ENCODE measurements around the gene CEP43. TPM values are rescaled to one million over a fixed set of nuclear protein-coding genes. Genes with fewer than 3 reads are reported as not detected.

CEP43 gene
- total RNA-seq, 1 experiment from 2014 or later, result 15.2 TPM

GRCh38 chr6:167037762-167038161 is 38.6 kb downstream of the CEP43 start:
- Histone ChIP-seq H3K9me2 (replicated peaks; ENCODE audit: low read length) (no peaks in the 10 kb centered on the region), H3K9ac (ENCODE audit: low read length) (no peak overlapping the region), H3F3A (ENCODE audit: low read length, unreplicated experiment) (no peaks in the 10 kb centered on the region), H3K9me3 (ENCODE audit: low read length) (no peaks in the 10 kb centered on the region), H3K27ac (ENCODE audit: low read length) (no peak overlapping the region), H3K4me1 (ENCODE audit: insufficient read depth, low read length) (no peaks in the 10 kb centered on the region), H4K20me1 (ENCODE audit: low read length) (no peaks in the 10 kb centered on the region), H3K27me3 (ENCODE audit: low read length) (no peaks in the 10 kb centered on the region), H3K4me3 (ENCODE audit: low read length) (no peak overlapping the region), H3K4me2 (ENCODE audit: low read length) (no peak overlapping the region), H3K36me3 (ENCODE audit: low read depth, low read length) (peaks cover 4% of the 10 kb centered on the region), H2AFZ (ENCODE audit: low read length) (no peak overlapping the region), H3K79me2 (ENCODE audit: low read length) (no peaks in the 10 kb centered on the region)
- ChIA-PET POLR2A (ENCODE audit: unreplicated experiment) (no interaction called here), CTCF (no interaction called here)
- ATAC-seq (no peak), DNase-seq (no peak)
- intact Hi-C loops (cut with micrococcal nuclease), result no loop called here
- no TSS peak for BruUV-seq (replicated peaks)
- TF ChIP-seq EZH2 (IDR thresholded peaks at IDR 0.05; ENCODE audit: low read length, unreplicated experiment) (no peak), EZH2phosphoT487 (IDR thresholded peaks at IDR 0.05; ENCODE audit: borderline replicate concordance, low read length) (no peak)
- TF ChIP-seq, protein P1, sequence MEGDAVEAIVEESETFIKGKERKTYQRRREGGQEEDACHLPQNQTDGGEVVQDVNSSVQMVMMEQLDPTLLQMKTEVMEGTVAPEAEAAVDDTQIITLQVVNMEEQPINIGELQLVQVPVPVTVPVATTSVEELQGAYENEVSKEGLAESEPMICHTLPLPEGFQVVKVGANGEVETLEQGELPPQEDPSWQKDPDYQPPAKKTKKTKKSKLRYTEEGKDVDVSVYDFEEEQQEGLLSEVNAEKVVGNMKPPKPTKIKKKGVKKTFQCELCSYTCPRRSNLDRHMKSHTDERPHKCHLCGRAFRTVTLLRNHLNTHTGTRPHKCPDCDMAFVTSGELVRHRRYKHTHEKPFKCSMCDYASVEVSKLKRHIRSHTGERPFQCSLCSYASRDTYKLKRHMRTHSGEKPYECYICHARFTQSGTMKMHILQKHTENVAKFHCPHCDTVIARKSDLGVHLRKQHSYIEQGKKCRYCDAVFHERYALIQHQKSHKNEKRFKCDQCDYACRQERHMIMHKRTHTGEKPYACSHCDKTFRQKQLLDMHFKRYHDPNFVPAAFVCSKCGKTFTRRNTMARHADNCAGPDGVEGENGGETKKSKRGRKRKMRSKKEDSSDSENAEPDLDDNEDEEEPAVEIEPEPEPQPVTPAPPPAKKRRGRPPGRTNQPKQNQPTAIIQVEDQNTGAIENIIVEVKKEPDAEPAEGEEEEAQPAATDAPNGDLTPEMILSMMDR (conservative IDR thresholded peaks at IDR 0.05; ENCODE audit: low read depth, low read length), result no peak

GRCh38 chr6:167044696-167045095 is 45.5 kb downstream of the CEP43 start:
- Histone ChIP-seq H3K4me3 (ENCODE audit: low read length) (no peak overlapping the region), H3K4me2 (ENCODE audit: low read length) (no peak overlapping the region), H3K9me3 (ENCODE audit: low read length) (no peaks in the 10 kb centered on the region), H4K20me1 (ENCODE audit: low read length) (no peaks in the 10 kb centered on the region), H3K4me1 (ENCODE audit: insufficient read depth, low read length) (no peaks in the 10 kb centered on the region), H3K36me3 (ENCODE audit: low read depth, low read length) (no peaks in the 10 kb centered on the region; the same call in 1 of the 2 replicates), H3K9ac (ENCODE audit: low read length) (no peak overlapping the region), H2AFZ (ENCODE audit: low read length) (no peak overlapping the region), H3K27ac (ENCODE audit: low read length) (no peak overlapping the region), H3K79me2 (ENCODE audit: low read length) (no peaks in the 10 kb centered on the region), H3K9me2 (replicated peaks; ENCODE audit: low read length) (no peaks in the 10 kb centered on the region), H3K27me3 (ENCODE audit: low read length) (no peaks in the 10 kb centered on the region), H3F3A (ENCODE audit: low read length, unreplicated experiment) (no peaks in the 10 kb centered on the region)
- TF ChIP-seq, protein P1 (conservative IDR thresholded peaks at IDR 0.05; ENCODE audit: low read depth, low read length), result no peak
- no peak for TF ChIP-seq EZH2phosphoT487 (IDR thresholded peaks at IDR 0.05; ENCODE audit: borderline replicate concordance, low read length)
- ChIA-PET POLR2A (ENCODE audit: unreplicated experiment) (interaction anchor here (0.7 kb wide), 1 partner anchor 45 kb away, joined by 3 read pairs; no protein-coding TSS in a partner anchor), CTCF (no interaction called here)
- no peak for ATAC-seq
- no TSS peak for BruUV-seq (replicated peaks)
- no peak for DNase-seq
- intact Hi-C loops (cut with micrococcal nuclease), result no loop called here

DNA sequence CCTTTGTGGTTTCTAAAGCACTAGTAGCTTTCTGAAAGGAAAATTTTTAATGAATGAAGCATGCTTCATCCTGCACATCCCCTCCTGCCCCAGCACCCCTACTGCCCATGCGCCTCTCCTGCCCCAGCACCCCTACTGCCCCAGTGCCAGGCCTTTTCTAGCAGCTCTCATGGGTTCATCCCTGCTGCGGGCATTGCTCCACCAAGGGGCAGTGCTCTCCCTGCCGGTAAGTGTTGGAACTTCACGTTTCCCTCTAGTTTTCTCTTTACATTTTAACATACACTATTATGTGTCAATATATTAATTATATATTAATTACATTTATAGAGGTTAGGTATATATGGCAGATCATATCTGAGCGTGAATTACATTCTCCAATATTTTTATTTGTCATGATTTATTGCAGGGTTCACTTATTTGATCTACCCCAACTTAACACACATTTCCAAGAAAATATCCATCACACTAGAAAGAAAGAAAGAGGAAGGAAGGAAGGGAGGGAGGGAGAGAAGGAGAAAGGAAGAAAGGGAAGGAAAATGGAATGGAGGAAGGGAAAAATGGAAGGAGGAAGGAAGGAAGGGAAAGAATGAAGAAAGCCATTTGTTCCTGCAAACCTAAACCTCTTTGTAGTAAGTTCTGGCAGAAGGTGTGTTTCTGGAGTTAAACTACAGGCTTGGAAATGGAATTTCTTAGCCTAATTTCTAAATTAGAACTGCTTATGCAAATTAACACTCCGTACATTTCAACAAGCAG is 46.8 kb downstream of the CEP43 start:
- TF ChIP-seq, protein P1 (conservative IDR thresholded peaks at IDR 0.05; ENCODE audit: low read depth, low read length), result peak; percentile 41
- TF ChIP-seq EZH2 (IDR thresholded peaks at IDR 0.05; ENCODE audit: low read length, unreplicated experiment), result no peak
- no peak for TF ChIP-seq EZH2phosphoT487 (IDR thresholded peaks at IDR 0.05; ENCODE audit: borderline replicate concordance, low read length)
- no TSS peak for BruUV-seq (replicated peaks)
- CTCF ChIA-PET, result interaction anchor here (0.8 kb wide), 1 partner anchor 1105 kb away, joined by 4 read pairs; no protein-coding TSS in a partner anchor
- Histone ChIP-seq H3K4me2 (ENCODE audit: low read length) (no peak overlapping the region), H3K4me1 (ENCODE audit: insufficient read depth, low read length) (no peaks in the 10 kb centered on the region), H2AFZ (ENCODE audit: low read length) (no peak overlapping the region), H3F3A (ENCODE audit: low read length, unreplicated experiment) (no peaks in the 10 kb centered on the region), H3K79me2 (ENCODE audit: low read length) (no peaks in the 10 kb centered on the region), H3K4me3 (ENCODE audit: low read length) (no peak overlapping the region), H4K20me1 (ENCODE audit: low read length) (no peaks in the 10 kb centered on the region), H3K36me3 (ENCODE audit: low read depth, low read length) (no peaks in the 10 kb centered on the region), H3K27ac (ENCODE audit: low read length) (no peak overlapping the region), H3K27me3 (ENCODE audit: low read length) (no peaks in the 10 kb centered on the region), H3K9me2 (replicated peaks; ENCODE audit: low read length) (no peaks in the 10 kb centered on the region), H3K9ac (ENCODE audit: low read length) (no peak overlapping the region), H3K9me3 (ENCODE audit: low read length) (no peaks in the 10 kb centered on the region)
- intact Hi-C loops (cut with micrococcal nuclease), result no loop called here
- DNase-seq (peak; percentile 43), ATAC-seq (peak; percentile 53)
- POLR2A ChIA-PET (ENCODE audit: unreplicated experiment), result no interaction called here

Data from PC-3 (cell line).